Osteocyte (in vitro differentiated cells): ENCODE measurements around the gene THRAP3. TPM values are rescaled to one million over a fixed set of nuclear protein-coding genes. Genes with fewer than 3 reads are reported as not detected.
A peak's percentile ranks its signal among the peaks of the same experiment; 100 is the strongest.

ENCODE experiments used
- DNase-seq: peaks from one replicate; pipeline ENCODE4 v3.0.0; 2021; ENCODE audit warnings: mixed read lengths; ENCODE audit not compliant: unreplicated experiment; ENCODE audit errors: extremely low spot score
- H3K27ac Mint-ChIP-seq: one replicate; pipeline ENCODE4 v1.8.0; 2021; ENCODE audit warnings: mild to moderate bottlenecking, mixed read lengths; ENCODE audit not compliant: unreplicated experiment
- H3K27me3 Mint-ChIP-seq: one replicate; pipeline ENCODE4 v1.8.0; 2021; ENCODE audit warnings: mixed read lengths; ENCODE audit not compliant: unreplicated experiment
- H3K36me3 Mint-ChIP-seq: one replicate; pipeline ENCODE4 v1.8.0; 2021; ENCODE audit warnings: mixed read lengths; ENCODE audit not compliant: unreplicated experiment
- H3K4me1 Mint-ChIP-seq: one replicate; pipeline ENCODE4 v1.8.0; 2021; ENCODE audit warnings: mixed read lengths; ENCODE audit not compliant: unreplicated experiment
- H3K4me3 Mint-ChIP-seq: one replicate; pipeline ENCODE4 v1.8.0; 2021; ENCODE audit warnings: mild to moderate bottlenecking, moderate library complexity, mixed read lengths; ENCODE audit not compliant: unreplicated experiment
- H3K9me3 Mint-ChIP-seq: one replicate; pipeline ENCODE4 v1.8.0; 2021; ENCODE audit warnings: mixed read lengths; ENCODE audit not compliant: unreplicated experiment
- CTCF ChIP-seq: fragments of 200-600 bp; sonication (generic); IDR thresholded peaks from 2 replicates; pipeline ENCODE4 v1.5.0; 2021; ENCODE audit warnings: antibody characterized with exemption, mild to moderate bottlenecking, moderate library complexity
- total RNA-seq: library from RNA; stranded (reverse); gene quantifications from 2 replicates; pipeline ENCODE4 v1.2.1, GENCODE V29; 2021

THRAP3 gene
- total RNA-seq, 1 donor from 2014 or later: 117 TPM

GRCh38 chr1:36203554-36204346, 20.5 kb upstream of the THRAP3 start:
- no peak overlapping the region for H3K4me3 Mint-ChIP-seq
- H3K27me3 Mint-ChIP-seq: no peaks in the 10 kb centered on the region
- H3K36me3 Mint-ChIP-seq: no peaks in the 10 kb centered on the region
- H3K9me3 Mint-ChIP-seq: no peaks in the 10 kb centered on the region
- peaks cover 20% of the 10 kb centered on the region for H3K4me1 Mint-ChIP-seq
- DNase-seq: no peak
- peak overlapping the region; percentile 71 for H3K27ac Mint-ChIP-seq
- no peak for TF ChIP-seq CTCF

GRCh38 chr1:36204347-36204909, 19.8 kb upstream of the THRAP3 start:
- Mint-ChIP-seq H3K4me3 (no peak overlapping the region), H3K4me1 (peaks cover 20% of the 10 kb centered on the region), H3K27ac (no peak overlapping the region), H3K27me3 (no peaks in the 10 kb centered on the region), H3K36me3 (no peaks in the 10 kb centered on the region), H3K9me3 (no peaks in the 10 kb centered on the region)
- TF ChIP-seq CTCF: no peak
- DNase-seq: no peak

- TF ChIP-seq CTCF: no peak
- DNase-seq: no peak
- Mint-ChIP-seq H3K4me3 (no peak overlapping the region), H3K27ac (no peak overlapping the region), H3K9me3 (no peaks in the 10 kb centered on the region), H3K4me1 (peaks cover 20% of the 10 kb centered on the region), H3K27me3 (no peaks in the 10 kb centered on the region), H3K36me3 (no peaks in the 10 kb centered on the region)
These were observed 17.9 kb upstream of the THRAP3 start for GRCh38 chr1:36206323-36206858.

- no peak for DNase-seq
- Mint-ChIP-seq H3K27ac (peak overlapping the region; percentile 4), H3K27me3 (no peaks in the 10 kb centered on the region)
These were observed 16.9 kb upstream of the THRAP3 start for GRCh38 chr1:36207339-36207738.

More at GRCh38 chr1:36207339-36207738, 16.9 kb upstream of the THRAP3 start:
- peaks cover 20% of the 10 kb centered on the region for H3K4me1 Mint-ChIP-seq
- no peaks in the 10 kb centered on the region for H3K36me3 Mint-ChIP-seq
- no peaks in the 10 kb centered on the region for H3K9me3 Mint-ChIP-seq
- H3K4me3 Mint-ChIP-seq: no peak overlapping the region
- no peak for TF ChIP-seq CTCF
